PC-3 (cell line): ENCODE measurements around the gene CELF2.

Experiments used
- EZH2 ChIP-seq: fragments of 300-600 bp; sonication (generic); IDR thresholded peaks from one replicate; pipeline ENCODE4 v1.6.1; 2017; ENCODE audit warnings: antibody characterized with exemption, mild to moderate bottlenecking, low read length; ENCODE audit not compliant: unreplicated experiment
- EZH2phosphoT487 ChIP-seq: fragments of 300-600 bp; sonication (generic); IDR thresholded peaks from 2 replicates; pipeline ENCODE4 v1.6.1; 2018; ENCODE audit warnings: mild to moderate bottlenecking, antibody characterized with exemption, low read length, borderline replicate concordance
- TF ChIP-seq, protein P1 (sequence below): fragments of 300-600 bp; sonication (generic); conservative IDR thresholded peaks from 2 replicates; pipeline ENCODE4 v1.5.1; 2017; ENCODE audit warnings: antibody characterized with exemption, low read depth, mild to moderate bottlenecking, low read length

DNA sequence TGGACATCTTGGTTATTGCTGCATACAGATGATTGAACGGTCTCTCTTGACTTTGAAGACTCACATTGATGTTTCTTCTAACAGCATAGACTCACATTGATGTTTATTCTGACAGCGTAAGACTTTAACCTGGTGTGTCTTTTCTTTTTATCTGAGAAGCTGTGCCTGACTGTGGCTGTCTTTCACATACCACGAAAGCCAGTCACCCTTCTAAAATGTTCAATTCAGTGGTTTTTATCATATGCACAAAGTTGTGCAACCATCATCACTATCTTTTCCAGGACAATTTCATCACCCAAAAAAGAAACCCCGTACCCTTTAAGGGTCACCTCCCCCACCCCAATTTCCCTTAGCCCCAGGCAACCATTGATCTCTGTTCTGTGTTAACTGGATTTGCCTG, 24.7 kb downstream of the CELF2 start:
- TF ChIP-seq, protein P1, sequence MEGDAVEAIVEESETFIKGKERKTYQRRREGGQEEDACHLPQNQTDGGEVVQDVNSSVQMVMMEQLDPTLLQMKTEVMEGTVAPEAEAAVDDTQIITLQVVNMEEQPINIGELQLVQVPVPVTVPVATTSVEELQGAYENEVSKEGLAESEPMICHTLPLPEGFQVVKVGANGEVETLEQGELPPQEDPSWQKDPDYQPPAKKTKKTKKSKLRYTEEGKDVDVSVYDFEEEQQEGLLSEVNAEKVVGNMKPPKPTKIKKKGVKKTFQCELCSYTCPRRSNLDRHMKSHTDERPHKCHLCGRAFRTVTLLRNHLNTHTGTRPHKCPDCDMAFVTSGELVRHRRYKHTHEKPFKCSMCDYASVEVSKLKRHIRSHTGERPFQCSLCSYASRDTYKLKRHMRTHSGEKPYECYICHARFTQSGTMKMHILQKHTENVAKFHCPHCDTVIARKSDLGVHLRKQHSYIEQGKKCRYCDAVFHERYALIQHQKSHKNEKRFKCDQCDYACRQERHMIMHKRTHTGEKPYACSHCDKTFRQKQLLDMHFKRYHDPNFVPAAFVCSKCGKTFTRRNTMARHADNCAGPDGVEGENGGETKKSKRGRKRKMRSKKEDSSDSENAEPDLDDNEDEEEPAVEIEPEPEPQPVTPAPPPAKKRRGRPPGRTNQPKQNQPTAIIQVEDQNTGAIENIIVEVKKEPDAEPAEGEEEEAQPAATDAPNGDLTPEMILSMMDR, result no peak
- TF ChIP-seq EZH2 (no peak), EZH2phosphoT487 (no peak)
